ENCODE data around the gene FKBP4.

The FKBP4 gene

GRCh38 chr12:2833327-2833726 is 38.6 kb downstream of the FKBP4 start:
- Histone ChIP-seq H3K4me1 (ENCODE audit: low read length) (no peaks in the 10 kb centered on the region), H3K4me3 (ENCODE audit: low read length) (no peak overlapping the region), H3K27me3 (replicated peaks; ENCODE audit: insufficient read depth, low read length) (no peaks in the 10 kb centered on the region), H3K4me2 (ENCODE audit: low read depth, low read length) (no peak overlapping the region), H3K79me2 (ENCODE audit: low read length) (no peaks in the 10 kb centered on the region), H3K9ac (ENCODE audit: low read length) (no peak overlapping the region), H3F3A (ENCODE audit: insufficient read depth, low read length) (no peaks in the 10 kb centered on the region), H2AFZ (ENCODE audit: low read length) (no peak overlapping the region), H3K9me2 (replicated peaks; ENCODE audit: insufficient read depth, low read length) (no peaks in the 10 kb centered on the region), H3K27ac (ENCODE audit: low read length) (no peak overlapping the region), H4K20me1 (ENCODE audit: insufficient read depth, low read length) (no peaks in the 10 kb centered on the region), H3K9me3 (replicated peaks; ENCODE audit: insufficient read depth, low read length) (no peaks in the 10 kb centered on the region), H3K36me3 (replicated peaks; ENCODE audit: insufficient read depth, low read length) (no peaks in the 10 kb centered on the region)
- DNase-seq, result no peak
- TF ChIP-seq CTCF (IDR thresholded peaks at IDR 0.05; ENCODE audit: low read length), result no peak

- TF ChIP-seq EZH2phosphoT487 (IDR thresholded peaks at IDR 0.05; ENCODE audit: low read length) (no peak), CTCF (IDR thresholded peaks at IDR 0.05; ENCODE audit: low read length) (no peak)
- H2AFZ ChIP-seq (ENCODE audit: low read length), result no peak overlapping the region
These were observed 39.0 kb downstream of the FKBP4 start for GRCh38 chr12:2833810-2834209.

DNA sequence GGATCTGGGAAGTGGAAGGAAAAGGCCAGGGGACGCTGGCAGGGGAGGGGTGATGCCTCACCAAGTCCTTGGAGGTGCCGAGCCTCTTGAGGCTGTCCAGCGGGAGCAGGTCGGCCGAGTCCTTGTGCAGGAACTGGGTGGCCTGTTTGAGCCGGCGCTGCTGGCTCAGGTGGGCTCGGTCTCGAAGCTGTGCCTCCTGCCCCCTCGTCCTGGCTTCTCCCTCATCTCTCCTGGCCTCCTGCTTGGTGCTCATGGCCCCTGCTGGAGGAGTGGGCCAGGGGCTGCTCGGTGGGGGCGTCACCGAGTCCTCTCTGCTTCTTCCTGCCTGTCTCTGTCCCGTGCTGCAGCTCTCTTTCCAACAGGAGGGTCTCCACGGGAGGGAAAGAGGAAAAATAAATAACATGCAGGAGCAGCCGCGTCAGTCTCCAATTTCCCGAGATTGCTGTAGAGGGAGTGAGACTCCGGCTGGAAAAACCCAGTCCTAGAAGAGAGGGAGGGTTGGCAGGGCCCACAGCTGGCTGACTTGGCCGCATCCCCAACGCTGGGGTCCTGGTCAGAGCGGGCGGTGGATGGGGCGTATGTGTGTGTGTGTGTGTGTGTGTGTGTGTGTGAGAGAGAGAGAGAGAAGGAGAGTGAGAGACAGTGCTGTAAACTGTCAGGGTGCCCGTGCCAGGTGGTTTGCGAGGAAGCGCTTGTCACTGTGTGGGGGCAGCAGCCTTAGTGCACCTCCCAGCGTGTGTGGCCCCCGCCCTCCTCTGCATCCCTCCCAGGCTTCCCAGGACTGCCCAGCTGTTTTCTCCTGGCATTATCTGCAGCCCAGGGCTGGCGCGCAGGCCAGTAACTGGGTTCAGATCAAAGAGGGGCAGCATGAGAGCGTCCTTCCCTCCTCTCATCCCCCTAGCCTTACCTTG is 40.1 kb downstream of the FKBP4 start, which contains the start of gene NRIP2:
NRIP2 (minus strand) TSS at position 455 of the 911 bp plus-strand sequence; CDS start at position 403, 52 bp downstream.
- H2AFZ ChIP-seq (ENCODE audit: low read length), result no peak within 1 kb of the TSS
- no peaks in the 10 kb centered on the region for H3K36me3 ChIP-seq (replicated peaks; ENCODE audit: insufficient read depth, low read length)
- H3F3A ChIP-seq (ENCODE audit: insufficient read depth, low read length), result no peaks in the 10 kb centered on the region
- DNase-seq, result no peak
- no peak within 1 kb of the TSS for H3K9ac ChIP-seq (ENCODE audit: low read length)
- H3K27ac ChIP-seq (ENCODE audit: low read length), result no peak within 1 kb of the TSS
- H3K9me2 ChIP-seq (replicated peaks; ENCODE audit: insufficient read depth, low read length), result no peaks in the 10 kb centered on the region
- no peaks in the 10 kb centered on the region for H4K20me1 ChIP-seq (ENCODE audit: insufficient read depth, low read length)
- no peak within 1 kb of the TSS for H3K4me2 ChIP-seq (ENCODE audit: low read depth, low read length)
- no peaks in the 10 kb centered on the region for H3K27me3 ChIP-seq (replicated peaks; ENCODE audit: insufficient read depth, low read length)
- H3K79me2 ChIP-seq (ENCODE audit: low read length), result no peaks in the 10 kb centered on the region
- no peaks in the 10 kb centered on the region for H3K9me3 ChIP-seq (replicated peaks; ENCODE audit: insufficient read depth, low read length)
- H3K4me3 ChIP-seq (ENCODE audit: low read length), result no peak within 1 kb of the TSS
- H3K4me1 ChIP-seq (ENCODE audit: low read length), result no peaks in the 10 kb centered on the region
- TF ChIP-seq EZH2 (optimal IDR thresholded peaks at IDR 0.05; ENCODE audit: low read depth, low read length) (no peak), CTCF (IDR thresholded peaks at IDR 0.05; ENCODE audit: low read length) (no peak), EZH2phosphoT487 (IDR thresholded peaks at IDR 0.05; ENCODE audit: low read length) (no peak)

More at GRCh38 chr12:2833810-2834209, 39.0 kb downstream of the FKBP4 start:
- Histone ChIP-seq H3K27me3 (replicated peaks; ENCODE audit: insufficient read depth, low read length) (no peaks in the 10 kb centered on the region), H3K9ac (ENCODE audit: low read length) (no peak overlapping the region), H3K9me3 (replicated peaks; ENCODE audit: insufficient read depth, low read length) (no peaks in the 10 kb centered on the region), H3K36me3 (replicated peaks; ENCODE audit: insufficient read depth, low read length) (no peaks in the 10 kb centered on the region), H3K4me3 (ENCODE audit: low read length) (no peak overlapping the region), H3K4me2 (ENCODE audit: low read depth, low read length) (no peak overlapping the region), H4K20me1 (ENCODE audit: insufficient read depth, low read length) (no peaks in the 10 kb centered on the region), H3K4me1 (ENCODE audit: low read length) (no peaks in the 10 kb centered on the region), H3K27ac (ENCODE audit: low read length) (no peak overlapping the region), H3K79me2 (ENCODE audit: low read length) (no peaks in the 10 kb centered on the region), H3F3A (ENCODE audit: insufficient read depth, low read length) (no peaks in the 10 kb centered on the region), H3K9me2 (replicated peaks; ENCODE audit: insufficient read depth, low read length) (no peaks in the 10 kb centered on the region)
- no peak for DNase-seq
